Measurements from ENCODE around the gene ZNF688.
"Not testable (repeated sequence)": the region's sequence is repeated elsewhere in the genome, so short reads cannot be mapped to it uniquely, and the experiment has no call there.

ZNF688 gene

GRCh38 chr16:30524575-30525568, 46.6 kb downstream of the ZNF688 start:
- DNase-seq (ENCODE audit: low read depth): no peak
- no peak for TF ChIP-seq CTCF (IDR thresholded peaks at IDR 0.05; ENCODE audit: insufficient read depth, low read depth, low read length, missing control alignments)
- no peak overlapping the region for H3K4me3 ChIP-seq (ENCODE audit: low read depth, low read length)

DNA sequence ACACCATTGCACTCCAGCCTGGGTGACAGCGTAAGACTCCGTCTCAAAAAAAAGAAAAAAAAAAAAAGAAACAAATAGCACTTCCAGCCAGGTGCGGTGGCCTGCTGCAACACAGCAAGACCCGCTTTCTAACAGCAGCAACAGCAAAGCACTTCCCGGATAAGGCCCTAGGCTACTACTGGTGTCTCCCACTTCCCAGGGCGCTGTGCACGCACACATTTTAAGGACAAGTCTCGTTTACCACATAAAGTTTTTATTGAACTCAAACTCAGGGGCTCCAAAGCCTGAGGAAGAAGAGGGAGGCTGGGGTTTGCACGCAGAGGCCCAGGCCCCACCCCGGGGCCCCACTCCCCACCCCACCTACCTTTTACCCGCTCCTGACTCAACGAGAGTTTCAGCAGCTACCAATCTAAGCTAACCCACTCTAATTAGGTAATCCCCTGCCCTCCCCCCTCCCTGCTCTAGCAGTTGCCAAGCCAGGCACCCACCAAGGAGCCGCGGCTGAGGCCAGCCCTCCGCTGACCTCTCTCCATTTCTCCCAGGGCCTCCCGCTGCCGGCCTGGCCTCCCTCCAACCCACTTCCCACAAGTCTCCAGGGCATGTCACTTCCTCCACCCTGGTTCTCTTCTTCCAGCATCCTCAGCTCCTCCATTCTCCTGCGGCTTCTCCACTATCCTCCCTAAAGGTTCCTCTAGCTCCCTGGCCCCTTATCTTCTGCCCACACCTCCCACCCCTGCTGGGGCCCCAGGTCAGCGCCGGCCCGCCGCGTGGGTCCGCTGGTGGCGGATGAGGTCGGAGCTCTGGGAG, 47.5 kb downstream of the ZNF688 start:
- H3K4me3 ChIP-seq (ENCODE audit: low read depth, low read length): no peak overlapping the region
- TF ChIP-seq CTCF (IDR thresholded peaks at IDR 0.05; ENCODE audit: insufficient read depth, low read depth, low read length, missing control alignments): no peak
- DNase-seq (ENCODE audit: low read depth): no peak

DNA sequence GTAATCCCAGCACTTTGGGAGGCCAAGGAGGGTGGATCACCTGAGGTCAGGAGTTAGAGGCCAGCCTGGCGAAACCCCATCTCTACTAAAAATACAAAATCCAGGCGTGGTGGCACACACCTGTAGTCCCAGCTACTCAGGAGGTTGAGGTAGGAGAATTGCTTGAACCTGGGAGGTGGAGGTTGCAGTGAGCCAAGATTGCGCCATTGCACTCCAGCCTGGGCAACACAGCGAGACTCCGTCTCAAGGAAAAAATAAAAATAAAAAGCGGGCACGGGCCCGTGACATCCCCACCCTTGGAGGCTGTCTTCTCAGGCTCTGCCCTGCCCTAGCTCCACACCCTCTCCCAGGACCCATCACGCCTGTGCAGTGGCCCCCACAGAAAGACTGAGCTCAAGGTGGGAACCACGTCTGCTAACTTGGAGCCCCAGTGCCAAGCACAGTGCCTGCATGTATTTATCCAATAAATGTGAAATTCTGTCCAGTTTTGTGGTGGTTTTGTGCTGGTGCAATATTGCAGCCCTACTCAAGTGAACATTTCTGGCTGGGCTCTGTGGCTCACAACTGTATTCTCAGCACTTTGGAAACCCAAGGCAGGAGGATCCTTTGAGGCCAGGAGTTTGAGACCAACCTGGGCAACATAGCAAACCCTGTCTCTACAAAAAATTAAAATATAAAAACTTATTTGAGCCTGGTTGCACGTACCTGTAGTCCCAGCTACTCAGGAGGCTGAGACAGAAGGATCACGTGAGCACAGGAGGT, 48.6 kb downstream of the ZNF688 start:
- not testable (repeated sequence) for H3K4me3 ChIP-seq (ENCODE audit: low read depth, low read length); DNase-seq (ENCODE audit: low read depth)

DNA sequence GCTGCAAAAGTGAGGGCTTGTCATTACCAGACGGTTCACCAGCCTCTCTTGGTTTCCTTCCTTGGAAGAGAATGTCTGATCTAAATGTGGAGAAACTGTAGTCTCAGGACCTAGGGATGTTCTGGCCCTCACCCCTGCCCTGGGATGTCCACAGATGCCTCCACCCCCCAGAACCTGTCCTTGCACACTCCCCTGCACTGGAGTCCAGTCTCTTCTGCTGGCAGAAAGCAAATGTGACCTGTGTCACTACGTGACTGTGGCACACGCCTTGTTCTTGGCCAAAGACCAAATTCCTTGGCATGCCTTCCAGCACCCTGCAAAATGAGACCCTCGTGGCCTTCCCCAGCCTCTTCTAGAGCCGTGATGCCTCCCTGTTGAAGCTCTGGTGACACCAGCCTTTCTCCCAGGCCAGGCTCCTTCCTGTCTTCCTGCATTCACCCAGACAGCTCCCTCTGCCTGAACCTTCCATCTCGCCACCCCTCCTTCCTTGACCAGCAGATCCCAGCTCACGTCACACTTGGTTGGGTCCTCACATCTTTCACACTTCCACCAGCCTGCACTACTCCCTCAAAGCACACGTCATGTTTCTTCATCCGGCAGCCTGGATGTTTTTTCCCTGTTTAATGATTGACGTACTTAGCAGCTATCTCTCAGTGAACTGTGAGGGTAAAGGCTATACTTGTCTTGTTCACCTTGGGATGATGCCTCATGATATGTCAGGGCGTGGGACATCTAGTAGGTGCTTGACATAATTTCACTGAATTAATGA, 49.5 kb downstream of the ZNF688 start:
- no peak overlapping the region for H3K4me3 ChIP-seq (ENCODE audit: low read depth, low read length)
- DNase-seq (ENCODE audit: low read depth): no peak
- no peak for TF ChIP-seq CTCF (IDR thresholded peaks at IDR 0.05; ENCODE audit: insufficient read depth, low read depth, low read length, missing control alignments)

GRCh38 chr16:30521476-30521872, 50.0 kb downstream of the ZNF688 start:
- DNase-seq (ENCODE audit: low read depth): no peak
- TF ChIP-seq CTCF (IDR thresholded peaks at IDR 0.05; ENCODE audit: insufficient read depth, low read depth, low read length, missing control alignments): no peak
- no peak overlapping the region for H3K4me3 ChIP-seq (ENCODE audit: low read depth, low read length)
